HG02938 (cell line): ENCODE measurements around the gene KCNJ12.
"Not testable (repeated sequence)": the region's sequence is repeated elsewhere in the genome, so short reads cannot be mapped to it uniquely, and the experiment has no call there.

Experiments
- ATAC-seq: cut with Tn5 transposase; IDR thresholded peaks from one replicate; pipeline ENCODE4 v1.9.1; 2021; ENCODE audit warnings: mild to moderate bottlenecking, moderate library complexity; ENCODE audit not compliant: unreplicated experiment

Gene KCNJ12

GRCh38 chr17:21376081-21376758 lies at the start of gene KCNJ12:
TSS of gene KCNJ12 (plus strand) at chr17:21376357. CDS start at chr17:21415343, 38,986 bp downstream.
- ATAC-seq = no peak

- peak; percentile 61 for ATAC-seq
Observed at GRCh38 chr17:21327921-21328320, 48.2 kb upstream of the KCNJ12 start.

DNA sequence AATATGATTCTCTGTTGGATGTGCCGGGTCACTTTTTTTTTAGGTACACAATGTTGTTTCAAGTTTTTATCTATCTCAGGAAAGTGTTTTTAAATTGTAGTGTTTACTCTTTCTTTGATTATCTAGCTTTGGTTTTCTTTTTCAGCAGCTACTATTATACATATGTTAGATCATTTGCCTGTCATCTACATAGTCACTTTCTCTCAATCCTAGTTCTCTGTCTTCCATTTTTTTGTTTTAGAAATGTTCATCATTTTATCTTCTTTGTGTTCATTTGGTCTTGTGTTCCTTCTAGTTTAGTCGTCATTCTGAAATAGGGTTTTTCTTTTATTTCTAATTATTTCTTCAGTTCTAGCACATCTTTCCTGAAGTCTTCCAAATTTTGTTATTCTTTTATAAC lies 47.4 kb upstream of the KCNJ12 start:
- ATAC-seq = not testable (repeated sequence)

GRCh38 chr17:21330436-21331160 lies 45.6 kb upstream of the KCNJ12 start:
- no peak for ATAC-seq

DNA sequence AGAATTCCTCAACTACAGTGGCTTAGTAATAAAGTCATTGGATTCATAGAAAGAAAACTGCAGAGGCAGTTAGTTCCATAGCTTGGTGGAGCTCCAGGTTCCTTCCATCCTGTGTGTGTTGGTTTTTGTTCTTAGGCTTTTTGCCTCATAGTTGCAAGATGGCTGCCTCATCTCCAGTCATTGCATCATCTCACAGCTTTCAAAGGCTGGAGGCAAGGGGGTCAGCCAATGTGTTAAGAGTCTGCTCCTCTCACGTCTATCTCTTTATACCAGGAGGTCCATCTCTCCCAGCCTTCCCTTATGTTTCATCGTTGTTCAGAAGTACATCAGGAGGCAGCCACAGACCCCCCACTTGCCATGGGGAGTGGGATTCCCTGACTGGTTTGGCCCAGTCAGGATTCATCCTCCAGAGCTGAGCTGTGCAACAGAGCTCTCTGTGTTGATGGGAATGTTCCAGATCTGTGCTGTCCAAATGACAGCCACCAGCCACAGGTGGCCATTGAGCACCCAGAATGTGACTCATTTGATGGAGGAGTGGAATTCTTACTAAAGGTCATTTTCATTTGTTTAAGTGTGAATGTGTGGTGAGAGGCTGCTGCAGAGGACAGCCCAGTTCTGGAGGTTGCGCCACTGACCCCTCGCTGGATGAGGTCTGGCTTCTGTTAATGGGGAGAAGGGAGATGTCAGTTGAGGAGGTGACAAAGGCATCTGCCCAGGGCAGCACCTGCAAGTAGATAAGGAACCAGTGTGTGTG lies 39.4 kb upstream of the KCNJ12 start:
- not testable (repeated sequence) for ATAC-seq

DNA sequence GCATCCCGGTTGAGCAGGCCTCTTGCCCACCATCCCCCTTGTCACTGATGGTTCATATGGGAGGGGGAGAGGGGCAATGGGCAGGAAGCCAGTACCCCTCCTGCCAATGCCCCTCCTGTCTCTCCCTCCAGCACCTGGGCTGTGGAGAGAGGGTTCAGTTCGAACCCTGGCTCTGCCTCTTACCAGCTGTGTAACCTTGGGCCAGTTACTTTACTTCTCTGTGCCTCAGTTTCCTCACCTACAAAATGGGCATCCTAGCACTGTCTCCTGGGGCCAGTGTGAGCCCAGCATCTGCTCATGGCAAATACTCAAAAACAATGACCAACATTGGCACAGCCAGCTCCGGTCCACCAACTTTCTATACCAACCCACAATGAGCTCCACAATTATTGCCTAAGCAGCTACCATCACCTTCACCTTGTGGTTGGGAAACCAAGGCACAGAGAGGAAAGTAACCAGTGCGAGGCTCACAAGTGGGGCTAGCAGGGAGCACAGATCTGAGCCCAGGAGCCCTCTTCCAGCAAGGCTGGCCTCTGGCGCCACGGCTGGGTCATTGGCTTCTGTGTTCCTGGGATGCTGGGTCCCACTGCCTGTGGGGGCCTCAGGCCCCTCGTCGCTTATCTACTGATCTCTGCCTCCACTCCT lies 38.1 kb upstream of the KCNJ12 start:
- not testable (repeated sequence) for ATAC-seq

DNA sequence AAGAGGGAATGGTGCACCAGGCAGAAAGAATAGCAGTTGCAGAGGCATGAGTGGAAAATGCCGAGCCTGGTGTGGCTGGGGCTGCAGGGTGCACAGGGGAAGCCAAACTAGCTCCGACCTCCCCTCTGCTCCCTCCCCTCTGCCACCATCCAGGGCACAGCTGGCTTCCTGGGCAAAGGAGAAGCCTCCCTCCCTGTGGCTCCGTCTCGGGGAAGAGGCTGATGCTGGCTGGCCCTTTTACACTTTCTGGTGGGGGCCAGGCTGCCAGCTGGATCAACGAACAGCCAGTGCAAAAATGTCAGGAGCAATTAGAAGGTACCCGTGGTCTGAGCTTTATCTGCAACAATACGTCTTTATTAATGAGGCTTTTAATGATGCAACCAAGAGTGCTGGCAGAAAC lies 37.1 kb upstream of the KCNJ12 start:
- ATAC-seq = no peak

GRCh38 chr17:21339571-21339970 lies 36.6 kb upstream of the KCNJ12 start:
- not testable (repeated sequence) for ATAC-seq

GRCh38 chr17:21340407-21340806 lies 35.8 kb upstream of the KCNJ12 start:
- ATAC-seq = not testable (repeated sequence)

DNA sequence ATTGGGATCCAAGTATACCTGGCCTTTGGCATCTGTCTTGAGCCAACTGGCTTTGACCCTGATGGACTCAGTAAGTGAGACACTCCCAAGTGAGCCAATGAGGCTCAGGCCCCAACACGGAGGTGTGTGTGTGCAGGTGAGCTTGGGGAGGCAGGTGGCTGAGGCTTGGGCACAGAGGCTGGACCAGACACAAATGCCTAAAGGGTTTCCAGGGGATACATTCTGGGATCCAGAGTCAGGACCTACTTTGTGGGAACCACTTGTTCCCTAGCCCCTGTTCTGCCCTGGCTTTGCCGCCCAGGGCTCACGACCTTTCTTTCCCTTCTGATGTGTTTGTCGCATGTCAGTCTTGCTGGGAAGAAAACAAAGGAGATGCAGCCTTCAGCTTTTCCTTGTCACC lies 34.9 kb upstream of the KCNJ12 start:
- not testable (repeated sequence) for ATAC-seq

DNA sequence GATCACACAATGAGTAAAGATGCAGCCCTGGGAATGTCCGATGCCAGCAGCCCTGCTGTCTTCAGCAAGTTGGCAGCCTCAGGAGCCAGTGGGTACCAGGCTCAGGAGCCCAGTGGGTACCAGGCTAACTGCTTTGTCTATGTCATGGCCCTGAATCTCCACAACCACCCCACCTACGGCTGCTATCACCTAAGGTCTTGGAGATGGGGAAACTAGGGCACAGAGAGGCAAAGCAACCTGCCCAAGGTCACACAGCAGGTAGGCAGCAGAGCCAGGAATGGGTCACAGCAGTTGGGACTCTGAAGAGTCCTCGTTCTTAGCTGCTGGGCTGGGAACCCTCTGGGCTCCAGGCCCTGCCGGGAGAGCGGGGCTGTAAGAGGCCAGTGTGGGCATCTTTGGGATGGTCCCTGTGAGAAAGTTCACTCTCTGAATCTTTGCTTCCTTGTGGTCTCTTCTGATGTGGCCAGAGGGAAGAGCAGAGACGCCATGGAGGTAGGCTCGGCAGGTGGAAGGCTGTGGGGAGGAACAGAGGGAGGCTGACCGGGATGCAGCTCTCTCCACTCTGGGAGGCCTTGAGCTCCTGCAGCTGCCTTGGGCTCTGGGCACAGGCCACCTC lies 34.1 kb upstream of the KCNJ12 start:
- not testable (repeated sequence) for ATAC-seq

DNA sequence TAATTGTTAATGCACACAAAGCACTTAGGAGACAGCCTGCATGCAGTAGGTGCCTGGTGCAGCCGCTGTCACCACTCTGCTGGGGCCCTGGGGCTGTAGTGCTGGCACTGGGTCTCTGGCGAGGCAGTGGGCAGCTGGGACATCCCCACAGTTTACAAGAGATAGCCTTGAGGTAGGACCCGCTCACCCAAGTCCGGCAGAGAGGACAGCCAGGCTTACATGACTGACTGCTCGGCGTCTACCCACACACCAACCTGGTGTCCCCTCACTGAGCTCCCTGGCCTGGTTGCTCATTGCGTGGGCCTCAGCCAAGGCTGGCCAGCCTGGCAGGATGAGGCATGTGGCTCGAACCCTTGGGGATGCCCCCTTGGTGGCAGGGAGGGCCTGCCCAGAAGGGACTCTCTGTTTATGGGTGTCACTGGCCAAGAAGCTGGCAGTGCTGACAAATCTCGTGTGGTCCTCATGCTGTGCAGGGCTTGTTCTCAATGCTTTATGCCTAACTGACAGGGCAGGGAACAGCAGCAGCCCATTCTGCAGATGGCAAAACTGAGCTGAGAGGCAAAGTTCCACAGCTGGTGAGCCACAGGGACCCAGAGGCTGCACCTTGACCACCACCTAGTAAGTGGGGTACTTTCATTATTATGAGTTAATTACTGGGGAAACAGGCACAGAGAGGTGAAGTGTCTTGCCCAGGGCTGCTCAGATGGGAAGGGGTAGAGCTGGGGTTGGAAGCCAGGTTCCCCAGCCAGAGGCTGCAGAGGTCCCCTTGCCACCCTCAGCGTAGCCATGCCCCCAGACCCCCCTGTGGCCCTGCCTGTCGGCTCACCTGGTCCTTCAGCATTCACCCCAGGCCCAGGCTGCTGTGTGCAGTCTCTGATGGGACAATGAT lies 32.9 kb upstream of the KCNJ12 start:
- ATAC-seq = not testable (repeated sequence)

GRCh38 chr17:21344801-21345200 lies 31.4 kb upstream of the KCNJ12 start:
- not testable (repeated sequence) for ATAC-seq

DNA sequence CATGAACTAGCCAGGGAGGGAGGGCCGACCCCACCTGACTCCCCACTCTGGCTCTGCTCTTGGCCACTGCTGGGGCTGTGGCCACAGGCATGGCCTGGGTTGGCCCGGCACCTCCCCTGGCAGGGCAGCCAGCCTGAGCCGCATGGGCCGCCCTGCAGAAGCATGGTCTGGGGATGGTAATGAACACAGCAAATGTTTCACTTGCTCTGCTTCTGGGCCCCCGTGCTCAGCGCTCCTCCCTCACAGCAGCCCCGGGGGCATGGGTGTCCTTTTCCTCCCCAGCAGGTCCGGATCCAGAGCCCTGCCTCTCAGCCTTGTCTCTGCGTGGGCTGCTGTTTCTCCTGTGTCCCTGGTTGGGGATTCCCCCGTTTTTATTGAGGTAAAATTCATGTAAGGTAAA lies 30.9 kb upstream of the KCNJ12 start:
- ATAC-seq = no peak

- ATAC-seq = not testable (repeated sequence)
Observed at GRCh38 chr17:21346107-21346506, 30.1 kb upstream of the KCNJ12 start.

GRCh38 chr17:21346651-21347250 lies 29.4 kb upstream of the KCNJ12 start:
- ATAC-seq = not testable (repeated sequence)

DNA sequence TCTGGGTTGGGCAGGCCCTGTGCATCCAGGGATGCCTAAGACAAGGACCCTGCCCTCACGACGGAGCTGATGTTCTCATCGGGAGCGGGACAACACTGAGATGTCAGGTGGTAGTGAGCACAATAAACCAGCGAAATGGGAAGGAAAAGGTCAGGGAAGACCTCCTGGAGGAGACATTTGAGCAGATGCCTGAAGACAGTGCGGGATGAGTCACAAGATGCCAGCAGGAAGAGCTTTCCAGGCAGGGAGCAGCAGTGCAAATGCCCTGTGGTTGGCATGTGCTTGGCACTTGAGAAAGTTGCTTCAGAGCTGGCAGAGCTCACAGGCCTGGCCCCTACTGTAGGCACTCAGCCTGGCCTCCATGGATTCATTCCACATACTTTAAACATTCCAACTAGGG lies 28.5 kb upstream of the KCNJ12 start:
- ATAC-seq = not testable (repeated sequence)

DNA sequence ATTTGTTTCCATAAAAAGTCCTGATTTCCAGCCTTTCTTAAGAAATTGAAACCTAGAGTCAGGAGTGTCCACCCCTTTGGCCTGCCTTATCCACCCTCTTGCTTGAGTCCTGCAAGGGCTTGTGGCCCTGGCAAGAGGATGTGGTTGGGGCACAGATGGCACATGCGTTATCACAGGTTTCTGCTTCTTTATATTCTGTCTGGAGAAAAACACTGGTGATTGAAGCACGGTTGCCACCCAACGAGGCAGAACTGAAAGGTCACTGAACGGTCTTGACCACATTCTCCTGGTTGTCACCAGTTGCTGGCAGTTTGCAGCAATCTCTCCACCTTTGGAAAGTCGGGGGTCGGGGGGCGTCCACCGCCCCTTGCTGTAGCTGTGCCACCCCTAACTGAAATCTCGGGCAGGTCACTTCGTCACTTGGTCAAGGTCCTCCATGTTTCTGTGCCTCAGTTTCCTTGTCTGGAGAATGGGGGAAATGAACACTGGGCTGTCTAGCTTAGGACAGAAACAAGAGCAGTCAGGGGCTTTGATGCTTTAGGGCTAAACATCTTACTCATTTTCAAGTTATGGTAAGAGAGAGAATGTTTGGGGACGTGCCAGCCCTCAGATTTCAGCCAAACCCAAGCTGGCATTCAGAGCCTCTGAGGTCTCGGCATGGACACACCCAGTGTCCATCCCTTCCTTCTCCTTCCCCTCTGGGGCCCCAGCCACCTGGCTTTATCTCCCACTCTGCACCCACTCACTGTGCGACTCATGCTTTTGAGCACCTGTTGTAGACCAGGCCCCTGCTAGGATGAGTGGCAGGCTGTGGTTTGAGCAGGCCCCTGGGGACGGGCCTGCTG lies 27.9 kb upstream of the KCNJ12 start:
- ATAC-seq = peak; percentile 46
